IMR-90 (cell line): ENCODE data around the gene MAP7.

Source experiments
- BHLHE40 ChIP-seq: fragments of 150-350 bp; IDR thresholded peaks from 2 replicates; pipeline ENCODE4 v1.6.1; 2016; ENCODE audit warnings: mild to moderate bottlenecking, low read depth, low read length
- CEBPB ChIP-seq: IDR thresholded peaks from 2 replicates; pipeline ENCODE4 v1.6.1; 2012; ENCODE audit warnings: low read depth, low read length, improper control_type of control experiment
- CHD1 ChIP-seq: IDR thresholded peaks from 2 replicates; pipeline ENCODE4 v1.6.1; 2012; ENCODE audit warnings: low read depth, low read length, improper control_type of control experiment
- CTCF ChIP-seq: conservative IDR thresholded peaks from 2 replicates; pipeline ENCODE4 v1.5.1; 2012; ENCODE audit warnings: mild to moderate bottlenecking, low read depth, low read length, improper control_type of control experiment
- FOS ChIP-seq: fragments of 150-350 bp; IDR thresholded peaks from 2 replicates; pipeline ENCODE4 v1.6.1; 2016; ENCODE audit warnings: low read depth, low read length
- MAFK ChIP-seq: IDR thresholded peaks from 2 replicates; pipeline ENCODE4 v1.6.1; 2012; ENCODE audit warnings: low read depth, low read length, improper control_type of control experiment
- MAZ ChIP-seq: IDR thresholded peaks from 2 replicates; pipeline ENCODE4 v1.6.1; 2012; ENCODE audit warnings: low read depth, mild to moderate bottlenecking, low read length, improper control_type of control experiment, moderate library complexity, borderline replicate concordance
- MXI1 ChIP-seq: IDR thresholded peaks from 2 replicates; pipeline ENCODE4 v1.6.1; 2012; ENCODE audit warnings: low read depth, mild to moderate bottlenecking, low read length, moderate library complexity, borderline replicate concordance
- POLR2A ChIP-seq: IDR thresholded peaks from 2 replicates; pipeline ENCODE4 v1.6.1; 2012; ENCODE audit warnings: mild to moderate bottlenecking, low read depth, low read length
- RAD21 ChIP-seq: IDR thresholded peaks from 2 replicates; pipeline ENCODE4 v1.6.1; 2012; ENCODE audit warnings: low read length, improper control_type of control experiment
- RCOR1 ChIP-seq: IDR thresholded peaks from 2 replicates; pipeline ENCODE4 v1.6.1; 2012; ENCODE audit warnings: mild to moderate bottlenecking, low read length, improper control_type of control experiment; ENCODE audit not compliant: insufficient replicate concordance
- RFX5 ChIP-seq: IDR thresholded peaks from 2 replicates; pipeline ENCODE4 v1.8.0; 2012; ENCODE audit warnings: low read depth, mild to moderate bottlenecking, low read length, moderate library complexity
- SMC3 ChIP-seq: fragments of 150-350 bp; IDR thresholded peaks from 2 replicates; pipeline ENCODE4 v1.6.1; 2016; ENCODE audit warnings: low read depth, mild to moderate bottlenecking, antibody characterized with exemption, low read length, moderate library complexity
- USF2 ChIP-seq: fragments of 150-350 bp; IDR thresholded peaks from 2 replicates; pipeline ENCODE4 v1.6.1; 2017; ENCODE audit warnings: mild to moderate bottlenecking, antibody characterized with exemption, low read length, low read depth

- TF ChIP-seq MXI1 (no peak), CEBPB (no peak), CTCF (no peak), POLR2A (no peak), SMC3 (no peak), RFX5 (no peak), USF2 (no peak), RAD21 (no peak), CHD1 (no peak), RCOR1 (no peak), BHLHE40 (no peak), MAZ (no peak), FOS (no peak), MAFK (no peak)
These were observed 129.4 kb downstream of the MAP7 start for GRCh38 chr6:136420853-136421252.
